Measurements from ENCODE around the gene SELENBP1.

DNA sequence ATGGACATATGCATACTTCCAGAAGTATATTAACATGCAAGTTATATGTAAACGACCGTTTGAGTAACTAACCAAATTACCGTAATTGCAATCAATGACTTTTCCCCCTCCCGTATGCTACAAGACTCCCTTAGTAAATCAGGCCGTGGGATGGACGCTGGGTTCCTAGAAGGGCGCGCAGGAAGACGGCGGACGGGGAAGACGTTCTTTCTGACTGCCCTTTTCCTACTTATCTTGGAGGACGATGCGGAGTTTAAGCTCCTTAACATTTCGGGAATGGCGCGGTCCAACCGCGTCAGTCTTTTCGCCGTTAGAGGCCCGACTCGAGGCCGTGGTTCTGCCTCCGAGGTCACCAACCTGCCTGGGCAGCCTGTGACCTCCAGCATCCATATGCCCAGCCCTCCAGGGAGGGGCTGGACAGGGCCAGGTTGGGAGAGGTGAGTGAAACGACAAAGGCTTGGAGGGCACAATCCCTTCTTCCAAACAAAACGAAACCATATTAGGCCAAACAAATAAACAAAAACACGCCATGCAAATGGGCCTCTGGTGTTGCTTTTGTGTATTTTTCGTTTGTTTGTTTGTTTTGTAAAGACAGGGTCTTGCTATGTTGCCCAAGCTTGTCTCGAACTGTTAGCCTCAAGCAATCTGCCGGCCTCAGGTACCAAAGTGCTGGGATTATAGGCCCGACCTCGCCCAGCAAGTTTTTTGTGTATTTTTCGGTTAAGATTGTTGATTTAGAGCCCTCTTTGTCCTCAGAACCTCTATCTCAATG, 44.4 kb downstream of the SELENBP1 start:
- TF ChIP-seq, protein P1, sequence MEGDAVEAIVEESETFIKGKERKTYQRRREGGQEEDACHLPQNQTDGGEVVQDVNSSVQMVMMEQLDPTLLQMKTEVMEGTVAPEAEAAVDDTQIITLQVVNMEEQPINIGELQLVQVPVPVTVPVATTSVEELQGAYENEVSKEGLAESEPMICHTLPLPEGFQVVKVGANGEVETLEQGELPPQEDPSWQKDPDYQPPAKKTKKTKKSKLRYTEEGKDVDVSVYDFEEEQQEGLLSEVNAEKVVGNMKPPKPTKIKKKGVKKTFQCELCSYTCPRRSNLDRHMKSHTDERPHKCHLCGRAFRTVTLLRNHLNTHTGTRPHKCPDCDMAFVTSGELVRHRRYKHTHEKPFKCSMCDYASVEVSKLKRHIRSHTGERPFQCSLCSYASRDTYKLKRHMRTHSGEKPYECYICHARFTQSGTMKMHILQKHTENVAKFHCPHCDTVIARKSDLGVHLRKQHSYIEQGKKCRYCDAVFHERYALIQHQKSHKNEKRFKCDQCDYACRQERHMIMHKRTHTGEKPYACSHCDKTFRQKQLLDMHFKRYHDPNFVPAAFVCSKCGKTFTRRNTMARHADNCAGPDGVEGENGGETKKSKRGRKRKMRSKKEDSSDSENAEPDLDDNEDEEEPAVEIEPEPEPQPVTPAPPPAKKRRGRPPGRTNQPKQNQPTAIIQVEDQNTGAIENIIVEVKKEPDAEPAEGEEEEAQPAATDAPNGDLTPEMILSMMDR (IDR thresholded peaks at IDR 0.05), result no peak
- no peak for TF ChIP-seq POLR2A (IDR thresholded peaks at IDR 0.05)
